HepG2 (cell line): ENCODE data around the gene NDUFS6. TPM values are rescaled to one million over a fixed set of nuclear protein-coding genes. Genes with fewer than 3 reads are reported as not detected.

Experiments used
- ATAC-seq: fragments of 200-7000 bp; cut with Tn5 transposase; 3 replicates; pipeline ENCODE4 v1.9.1; 2020; ENCODE audit warnings: mild to moderate bottlenecking, moderate library complexity
- Bru-seq: library from RNA; stranded (reverse); fragments of 400-500 nt; gene quantifications from one replicate; lab custom pipeline; 2021; lab: Mats Ljungman, UMichigan
- BruChase-seq, 2 experiments: library from RNA; stranded (reverse); fragments of 400-500 nt; gene quantifications; one replicate each; lab custom pipeline; 2021; lab: Mats Ljungman, UMichigan
- BruUV-seq: library from RNA; stranded (reverse); fragments of 400-500 nt; replicated peaks from 2 replicates; lab custom pipeline; 2021; lab: Mats Ljungman, UMichigan
- CTCF ChIA-PET: fragments of 300-600 bp; formaldehyde crosslinking; extraction: SDS; loops from one replicate; lab custom pipeline; 2021; ENCODE audit warnings: low total read pairs, inconsistent platforms, low intra/inter-chr PET ratio; lab: Yijun Ruan, JAX
- POLR2A ChIA-PET: fragments of 350-600 bp; sonication (Branson Sonifier 250); formaldehyde crosslinking; loops from one replicate; lab custom pipeline; 2020; ENCODE audit warnings: antibody characterized with exemption, inconsistent platforms; lab: Yijun Ruan, JAX
- DNase-seq: peaks from one replicate; pipeline ENCODE4 v3.0.0-alpha.2; 2015; ENCODE audit warnings: low spot score
- FAIRE-seq: peaks from 3 replicates; lab custom pipeline; 2011; peaks lifted over from hg19 to GRCh38; lab: Jason Lieb, UNC
- H2AFZ ChIP-seq: one replicate; pipeline ENCODE4 v1.6.1; 2011; ENCODE audit warnings: low read length, inconsistent platforms
- H3K27ac ChIP-seq: fragments of 300-600 bp; 3 replicates; pipeline ENCODE4 v1.8.0; 2011; ENCODE audit warnings: mixed run types, mild to moderate bottlenecking, mixed read lengths, low read length, inconsistent platforms; ENCODE audit not compliant: insufficient read depth; ENCODE audit errors: extremely low read length
- H3K27me3 ChIP-seq, 2 experiments: fragments of 200-600 bp in 1 of 2; 2 replicates in 1 of 2; 3 replicates in 1 of 2; pipeline versions ENCODE4 v1.6.0 to v1.8.0; 2011; ENCODE audit warnings: low read length in 2 of 2, mild to moderate bottlenecking in 2 of 2, moderate library complexity in 2 of 2, inconsistent platforms in 1 of 2; ENCODE audit not compliant: insufficient read depth in 2 of 2, control insufficient read depth in 1 of 2
- H3K36me3 ChIP-seq, 2 experiments: fragments of 200-600 bp in 1 of 2; replicated peaks in 1 of 2; 2 replicates in 1 of 2; 3 replicates in 1 of 2; pipeline versions ENCODE4 v1.5.1 to v1.8.0; 2011; ENCODE audit warnings: low read length in 2 of 2, inconsistent platforms in 1 of 2; ENCODE audit not compliant: insufficient read depth in 2 of 2, control insufficient read depth in 1 of 2
- H3K4me1 ChIP-seq: 2 replicates; pipeline ENCODE4 v1.5.1; 2012; ENCODE audit warnings: low read length, inconsistent platforms; ENCODE audit not compliant: insufficient read depth
- H3K4me2 ChIP-seq: 2 replicates; pipeline ENCODE4 v1.6.0; 2011; ENCODE audit warnings: low read depth, low read length, inconsistent platforms
- H3K4me3 ChIP-seq, 3 experiments: fragments of 200-600 bp in 1 of 3; sonication (generic), shearing (Covaris generic) in 1 of 3; replicated peaks in 1 of 3; 2 replicates each; pipeline ENCODE4 v1.5.1; 2011 to 2016; ENCODE audit warnings: low read length in 3 of 3, inconsistent platforms in 2 of 3, low read depth in 2 of 3, mild to moderate bottlenecking in 2 of 3, control low read depth in 1 of 3, mixed read lengths in 1 of 3; ENCODE audit not compliant: insufficient read depth in 1 of 3
- H3K79me2 ChIP-seq: one replicate; pipeline ENCODE4 v1.6.1; 2011; ENCODE audit warnings: low read length, inconsistent platforms; ENCODE audit not compliant: insufficient read depth
- H3K9ac ChIP-seq: 2 replicates; pipeline ENCODE4 v1.6.0; 2011; ENCODE audit warnings: mild to moderate bottlenecking, low read depth, low read length, inconsistent platforms; ENCODE audit not compliant: insufficient read depth
- H3K9me3 ChIP-seq: 2 replicates; pipeline ENCODE4 v1.5.1; 2012; ENCODE audit warnings: mild to moderate bottlenecking, low read length
- H4K20me1 ChIP-seq: 2 replicates; pipeline ENCODE4 v1.6.0; 2011; ENCODE audit warnings: inconsistent platforms, mild to moderate bottlenecking, low read length, moderate library complexity; ENCODE audit not compliant: insufficient read depth
- CCAR2 ChIP-seq: fragments of 200-400 bp; formaldehyde crosslinking; optimal IDR thresholded peaks from 2 replicates; pipeline ENCODE3; 2018; ENCODE audit warnings: low read depth, mild to moderate bottlenecking, low read length, moderate library complexity
- HDAC6 ChIP-seq: fragments of 200-600 bp; sonication (generic); IDR thresholded peaks from 2 replicates; pipeline ENCODE4 v1.7.0; 2017; ENCODE audit warnings: mild to moderate bottlenecking, antibody characterized with exemption, low read length, low read depth
- SALL1 ChIP-seq: sonication (generic); formaldehyde crosslinking; IDR thresholded peaks from 2 replicates; pipeline ENCODE4 v1.8.0; 2022; ENCODE audit warnings: mild to moderate bottlenecking, missing genetic modification reagents
- SATB2 ChIP-seq: sonication (generic); formaldehyde crosslinking; IDR thresholded peaks from 2 replicates; pipeline ENCODE4 v1.5.0; 2020; ENCODE audit warnings: missing genetic modification reagents
- SIN3B ChIP-seq: fragments of 150-350 bp; IDR thresholded peaks from 2 replicates; pipeline ENCODE4 v1.6.1; 2014; ENCODE audit warnings: low read length
- ZBED4 ChIP-seq: sonication (generic); formaldehyde crosslinking; IDR thresholded peaks from 2 replicates; pipeline ENCODE4 v1.4.0; 2020; ENCODE audit warnings: missing genetic modification reagents, borderline replicate concordance
- ZBTB25 ChIP-seq: IDR thresholded peaks from 2 replicates; pipeline ENCODE4 v1.6.1; 2018; ENCODE audit warnings: missing genetic modification reagents
- ZNF451 ChIP-seq: sonication (generic); formaldehyde crosslinking; IDR thresholded peaks from 2 replicates; pipeline ENCODE4 v1.5.0; 2020; ENCODE audit warnings: mild to moderate bottlenecking, missing genetic modification reagents
- ZNF652 ChIP-seq: IDR thresholded peaks from 2 replicates; pipeline ENCODE4 v1.6.1; 2016; ENCODE audit warnings: low read depth, borderline replicate concordance
- WGBS: methylation state at CpG from one replicate; pipeline ENCODE4 v1.1.6; 2017; ENCODE audit warnings: low lambda C conversion rate; 5-methylcytosine and 5-hydroxymethylcytosine counted together
- in situ Hi-C: cut with HindIII; loops from 2 replicates; pipeline ENCODE4 v1.10.0; 2017; ENCODE audit warnings: low pct_unique_long_range_greater_than_20kb; ENCODE audit not compliant: extremely low pct_ligation_motif_present
- intact Hi-C: fragments of 100-400 bp; cut with micrococcal nuclease; formaldehyde crosslinking; loops from one replicate; pipeline ENCODE4 v1.10.0; 2022; ENCODE audit not compliant: unreplicated experiment
- long read RNA-seq, 2 experiments: library from RNA in 1 of 2; library from polyadenylated mRNA in 1 of 2; stranded (forward) in 1 of 2; unstranded in 1 of 2; transcript quantifications; one replicate each; pipeline ENCODE4 v2.0.0, GENCODE V29; 2019 to 2022
- polyA minus RNA-seq, 3 experiments: library from RNA; depleted of rRNA, polyadenylated mRNA; stranded (reverse); fragments of >200 nt; gene quantifications; 2 replicates each; pipeline ENCODE4 v1.2.3, GENCODE V29; 2011; ENCODE audit warnings: low replicate concordance in 1 of 3
- polyA plus RNA-seq, 8 experiments: library from polyadenylated mRNA; depleted of rRNA in 3 of 8; stranded (reverse) in 7 of 8; unstranded in 1 of 8; fragments of >200 nt; fragmentation: Illumina TruSeq in 4 of 8; extraction: Trizol in 4 of 8; gene quantifications; 2 replicates each; pipeline versions ENCODE4 v1.2.1 to v1.2.3, GENCODE V29; 2011 to 2016; ENCODE audit warnings: low read depth in 4 of 8, missing spikeins in 1 of 8, mixed read lengths in 1 of 8; ENCODE audit not compliant: insufficient read depth in 1 of 8
- total RNA-seq, 5 experiments: library from RNA; depleted of rRNA; stranded (reverse); fragments of >200 nt; fragmentation: Illumina TruSeq; extraction: Trizol; gene quantifications; 2 replicates each; pipeline ENCODE4 v1.2.3, GENCODE V29; 2016; ENCODE audit warnings: low read depth in 1 of 5
- TF ChIP-seq, protein P1 (sequence below): sonication (generic); formaldehyde crosslinking; IDR thresholded peaks from 2 replicates; pipeline ENCODE4 v1.4.0; 2020; ENCODE audit warnings: mild to moderate bottlenecking, low read depth, missing genetic modification reagents

The NDUFS6 gene
- total RNA-seq (2016; rRNA removed; fragmentation: Illumina TruSeq; extraction: Trizol) (50.4 and 63.7 TPM in 2 replicates), polyA plus RNA-seq (2011; rRNA removed) (22.2 and 23.7 TPM in 2 replicates), polyA minus RNA-seq (2011; rRNA and poly(A)+ RNA removed; ENCODE audit: low replicate concordance) (9.7 and 41.7 TPM in 2 replicates), Bru-seq, nascent RNA (percentile 87 among the genes with signal in this experiment), BruChase-seq, experiment 1, labeled RNA remaining after a 6-hour chase (percentile 81 among the genes with signal in this experiment), BruChase-seq, experiment 2, labeled RNA remaining after a 2-hour chase (percentile 88 among the genes with signal in this experiment)
- 15.2 and 15.4 TPM in 2 replicates for total RNA-seq (2016; cell fraction: cytosol; rRNA removed; fragmentation: Illumina TruSeq; extraction: Trizol; ENCODE audit: low read depth)
- 53.0 and 63.5 TPM in 2 replicates for total RNA-seq (2016; cell fraction: insoluble cytoplasmic fraction; rRNA removed; fragmentation: Illumina TruSeq; extraction: Trizol)
- total RNA-seq (2016; cell fraction: membrane; rRNA removed; fragmentation: Illumina TruSeq; extraction: Trizol): 25.8 and 27.4 TPM in 2 replicates
- 17.5 and 20.2 TPM in 2 replicates for total RNA-seq (2016; cell fraction: nucleus; rRNA removed; fragmentation: Illumina TruSeq; extraction: Trizol)
- polyA plus RNA-seq (2011; cell fraction: cytosol; rRNA removed): 72.6 and 97.8 TPM in 2 replicates
- polyA plus RNA-seq (2011; cell fraction: nucleus; rRNA removed): 21.7 and 33.4 TPM in 2 replicates
- 46.4 and 50.3 TPM in 2 replicates for polyA plus RNA-seq (2012)
- 27.6 and 35.6 TPM in 2 replicates for polyA plus RNA-seq (2016; cell fraction: cytosol; fragmentation: Illumina TruSeq; extraction: Trizol; ENCODE audit: low read depth)
- 110 and 131 TPM in 2 replicates for polyA plus RNA-seq (2016; cell fraction: insoluble cytoplasmic fraction; fragmentation: Illumina TruSeq; extraction: Trizol; ENCODE audit: low read depth)
- 36.7 and 40.8 TPM in 2 replicates for polyA plus RNA-seq (2016; cell fraction: membrane; fragmentation: Illumina TruSeq; extraction: Trizol; ENCODE audit: low read depth)
- 54.4 and 56.6 TPM in 2 replicates for polyA plus RNA-seq (2016; cell fraction: nucleus; fragmentation: Illumina TruSeq; extraction: Trizol; ENCODE audit: insufficient read depth, low read depth)
- 11.4 and 22.6 TPM in 2 replicates for polyA minus RNA-seq (2011; cell fraction: cytosol; rRNA and poly(A)+ RNA removed)
- 8.5 and 11.5 TPM in 2 replicates for polyA minus RNA-seq (2011; cell fraction: nucleus; rRNA and poly(A)+ RNA removed)
- long read RNA-seq, experiment 1, transcript NDUFS6-201 (4 exons, 1,082 nt): major isoform, 111 of 117 reads
- long read RNA-seq, experiment 1, partial matches to known transcripts: 0 of 117 reads
- long read RNA-seq, experiment 1, other reads (novel, unspliced or antisense): 5 of 117 reads
- long read RNA-seq, experiment 2, transcript NDUFS6-201 (4 exons, 1,082 nt): major isoform, 185 of 196 reads
- long read RNA-seq, experiment 2, partial matches to known transcripts: 6 of 196 reads
- long read RNA-seq, experiment 2, other reads (novel, unspliced or antisense): 5 of 196 reads

DNA sequence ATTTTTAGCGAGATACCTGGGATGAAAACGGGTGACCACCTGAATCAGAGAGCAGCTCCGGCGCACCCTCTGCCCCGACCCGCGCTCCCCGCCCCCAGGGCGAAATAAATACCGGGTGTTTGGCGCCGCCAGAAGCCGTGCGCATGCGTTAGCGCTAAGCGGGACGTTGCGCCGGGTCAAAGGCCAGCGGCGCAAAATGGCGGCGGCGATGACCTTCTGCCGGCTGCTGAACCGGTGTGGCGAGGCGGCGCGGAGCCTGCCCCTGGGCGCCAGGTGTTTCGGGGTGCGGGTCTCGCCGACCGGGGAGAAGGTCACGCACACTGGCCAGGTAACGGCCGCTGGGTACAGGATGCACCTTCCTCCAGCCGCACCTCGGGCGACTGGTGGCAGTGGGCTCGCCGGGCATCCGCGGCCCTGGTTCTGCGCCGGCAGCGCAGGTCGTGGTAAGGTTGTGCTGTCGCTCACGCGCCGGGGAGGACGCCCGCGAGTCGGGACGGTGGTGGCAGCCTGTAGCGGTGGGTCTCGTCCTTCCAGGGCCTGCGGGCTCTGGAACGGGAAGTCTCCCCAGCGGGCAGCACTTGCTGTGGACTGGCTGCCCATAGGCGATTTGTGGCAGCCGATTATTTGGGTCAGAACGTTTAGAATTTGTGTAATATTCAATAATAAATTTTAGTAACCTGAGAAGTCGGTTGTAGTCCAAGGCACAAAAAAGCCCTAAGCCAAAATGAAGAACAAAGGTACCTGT lies at the start of gene NDUFS6:
Gene NDUFS6, plus strand, starts transcription at position 186 of the 745 bp plus-strand sequence. Its CDS starts 11 bp downstream, at position 197.
- ATAC-seq (peak; percentile 55), FAIRE-seq (no peak), DNase-seq (peak; percentile 60)
- peak within 1 kb of the TSS; percentile 83 for H3K27ac ChIP-seq
- H3K9ac ChIP-seq: peak within 1 kb of the TSS; percentile 87
- intact Hi-C loops (no loop called here), in situ Hi-C loops (no loop called here)
- CTCF ChIA-PET: no interaction called here
- peak within 1 kb of the TSS; percentile 94 for H3K4me2 ChIP-seq
- peaks cover 51% of the 10 kb centered on the region for H3K79me2 ChIP-seq
- peak within 1 kb of the TSS; percentile 72 to 99 (median 97) for H3K4me3 ChIP-seq
- POLR2A ChIA-PET: interaction anchor here (0.9 to 1.4 kb wide), 3 partner anchors 19 to 167 kb away, joined by 3 read pairs; no protein-coding TSS in a partner anchor
- no peaks in the 10 kb centered on the region for H3K9me3 ChIP-seq
- peaks cover 8 to 54% of the 10 kb centered on the region in 2 experiments for H3K36me3 ChIP-seq
- H2AFZ ChIP-seq: peak within 1 kb of the TSS; percentile 31
- BruUV-seq: TSS peak; percentile 39
- H3K4me1 ChIP-seq: peaks cover 35% of the 10 kb centered on the region
- WGBS: 0% methylated on average over 32 of the region's 69 CpGs
- H3K27me3 ChIP-seq: no peaks in the 10 kb centered on the region; a peak in 1 of 5 replicates
- H4K20me1 ChIP-seq: no peaks in the 10 kb centered on the region; the same call in 1 of the 2 replicates
- no peak for TF ChIP-seq ZNF652 (CRISPR knock-in tag)
- no peak; the same call in 1 of the 2 replicates for TF ChIP-seq SATB2 (CRISPR knock-in tag)
- peak; percentile 87 for TF ChIP-seq SALL1 (CRISPR knock-in tag)
- peak; percentile 44; the same call in 1 of the 2 replicates for TF ChIP-seq ZNF451 (CRISPR knock-in tag)
- no peak for TF ChIP-seq CCAR2
- TF ChIP-seq, protein P1, sequence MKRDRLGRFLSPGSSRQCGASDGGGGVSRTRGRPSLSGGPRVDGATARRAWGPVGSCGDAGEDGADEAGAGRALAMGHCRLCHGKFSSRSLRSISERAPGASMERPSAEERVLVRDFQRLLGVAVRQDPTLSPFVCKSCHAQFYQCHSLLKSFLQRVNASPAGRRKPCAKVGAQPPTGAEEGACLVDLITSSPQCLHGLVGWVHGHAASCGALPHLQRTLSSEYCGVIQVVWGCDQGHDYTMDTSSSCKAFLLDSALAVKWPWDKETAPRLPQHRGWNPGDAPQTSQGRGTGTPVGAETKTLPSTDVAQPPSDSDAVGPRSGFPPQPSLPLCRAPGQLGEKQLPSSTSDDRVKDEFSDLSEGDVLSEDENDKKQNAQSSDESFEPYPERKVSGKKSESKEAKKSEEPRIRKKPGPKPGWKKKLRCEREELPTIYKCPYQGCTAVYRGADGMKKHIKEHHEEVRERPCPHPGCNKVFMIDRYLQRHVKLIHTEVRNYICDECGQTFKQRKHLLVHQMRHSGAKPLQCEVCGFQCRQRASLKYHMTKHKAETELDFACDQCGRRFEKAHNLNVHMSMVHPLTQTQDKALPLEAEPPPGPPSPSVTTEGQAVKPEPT (CRISPR knock-in tag): peak; percentile 85; the same call in 1 of the 2 replicates
- 0 out of 2 replicates have a peak, but pooled peaks have one; percentile 16 for TF ChIP-seq ZBTB25 (CRISPR knock-in tag)
- no peak for TF ChIP-seq HDAC6
- no peak for TF ChIP-seq SIN3B
- TF ChIP-seq ZBED4 (CRISPR knock-in tag): peak; percentile 21; the same call in 1 of the 2 replicates
